G401.6 (cell line): ENCODE measurements around the gene CEP170B.

Experiments
- FAIRE-seq: peaks from 2 replicates; lab custom pipeline; 2012; peaks lifted over from hg19 to GRCh38; lab: Jason Lieb, UNC

The CEP170B gene

GRCh38 chr14:104868060-104868740, 3.1 kb downstream of the CEP170B start:
- no peak for FAIRE-seq

- FAIRE-seq = no peak
These were observed 3.9 kb downstream of the CEP170B start for GRCh38 chr14:104868811-104869572.

GRCh38 chr14:104869669-104870367, 4.8 kb downstream of the CEP170B start:
- no peak for FAIRE-seq

GRCh38 chr14:104870368-104871144, 5.5 kb downstream of the CEP170B start:
- FAIRE-seq = no peak

- FAIRE-seq = no peak
These were observed 6.1 kb downstream of the CEP170B start for GRCh38 chr14:104871145-104871655.

GRCh38 chr14:104871656-104872468, 6.8 kb downstream of the CEP170B start:
- FAIRE-seq = no peak

- FAIRE-seq = no peak
These were observed 7.6 kb downstream of the CEP170B start for GRCh38 chr14:104872469-104873341.

GRCh38 chr14:104873380-104874055, 8.4 kb downstream of the CEP170B start:
- FAIRE-seq = no peak

GRCh38 chr14:104874110-104874531, 9.1 kb downstream of the CEP170B start:
- no peak for FAIRE-seq

- FAIRE-seq = no peak
These were observed 9.7 kb downstream of the CEP170B start for GRCh38 chr14:104874571-104875411.

- no peak for FAIRE-seq
These were observed 10.3 kb downstream of the CEP170B start for GRCh38 chr14:104875412-104875751.

GRCh38 chr14:104875811-104876210, 10.7 kb downstream of the CEP170B start:
- FAIRE-seq = no peak

GRCh38 chr14:104876251-104876699, 11.2 kb downstream of the CEP170B start:
- FAIRE-seq = peak; percentile 88

- no peak for FAIRE-seq
These were observed 12.2 kb downstream of the CEP170B start for GRCh38 chr14:104877066-104877805.

GRCh38 chr14:104877806-104878550, 12.9 kb downstream of the CEP170B start:
- FAIRE-seq = no peak

- no peak for FAIRE-seq
These were observed 13.5 kb downstream of the CEP170B start for GRCh38 chr14:104878582-104878981.
